Choroid plexus epithelial cell (primary cell): ENCODE results near the gene TEC.

ENCODE experiments used
- DNase-seq: peaks from one replicate; pipeline ENCODE4 v3.0.0-alpha.2; 2010; ENCODE audit warnings: low read depth
- H3K4me3 ChIP-seq: 2 replicates; pipeline ENCODE4 v1.5.1; 2011; ENCODE audit warnings: low read depth, mild to moderate bottlenecking, control low read depth, low read length, moderate library complexity
- CTCF ChIP-seq: conservative IDR thresholded peaks from 2 replicates; pipeline ENCODE4 v1.5.1; 2011; ENCODE audit warnings: low read depth, mild to moderate bottlenecking, control low read depth, inconsistent platforms, low read length, moderate library complexity

The TEC gene

GRCh38 chr4:48215977-48216376 is 53.7 kb downstream of the TEC start:
- no peak for TF ChIP-seq CTCF
- no peak for DNase-seq
- no peak overlapping the region for H3K4me3 ChIP-seq

DNA sequence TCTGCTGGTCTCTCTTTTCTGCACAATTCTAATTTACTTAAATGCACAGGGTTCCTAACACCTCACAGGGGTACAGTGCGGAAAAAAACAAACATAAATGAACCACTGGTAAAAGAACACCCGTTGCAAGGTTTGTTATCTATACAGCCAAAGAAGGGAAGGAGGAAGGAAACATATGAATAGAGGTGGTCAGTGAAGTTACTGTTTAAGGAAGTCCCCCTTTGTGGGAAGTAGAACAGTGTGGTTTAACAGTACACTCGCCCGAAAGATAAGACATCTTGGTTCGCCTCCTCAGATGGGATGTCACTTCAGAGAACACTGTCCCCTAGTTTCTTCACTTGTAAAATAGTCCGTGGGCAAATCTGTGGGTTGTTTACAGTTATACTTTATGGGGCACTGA is 57.5 kb downstream of the TEC start:
- TF ChIP-seq CTCF, result no peak
- no peak overlapping the region for H3K4me3 ChIP-seq
- DNase-seq, result no peak

DNA sequence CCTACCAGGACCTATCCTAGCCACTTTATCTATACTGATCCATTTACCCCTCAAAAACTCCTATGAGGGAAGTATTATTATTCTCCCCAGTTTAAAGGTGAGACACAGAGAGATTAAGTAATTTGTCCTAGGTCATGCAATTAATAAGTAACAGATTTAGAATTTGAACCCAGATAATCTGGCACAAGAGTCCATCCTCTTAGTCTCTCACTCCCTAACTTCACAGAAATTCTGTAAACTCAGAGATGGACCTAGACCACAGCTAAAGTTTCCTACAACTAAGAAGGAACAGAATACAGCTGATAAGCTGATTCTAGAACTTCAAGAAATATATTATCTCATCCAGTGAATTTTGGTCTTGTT is 58.7 kb downstream of the TEC start:
- no peak overlapping the region for H3K4me3 ChIP-seq
- TF ChIP-seq CTCF, result no peak
- no peak for DNase-seq

- TF ChIP-seq CTCF, result no peak
- no peak for DNase-seq
- no peak overlapping the region for H3K4me3 ChIP-seq
Measured at GRCh38 chr4:48205626-48206025, 64.0 kb downstream of the TEC start.

DNA sequence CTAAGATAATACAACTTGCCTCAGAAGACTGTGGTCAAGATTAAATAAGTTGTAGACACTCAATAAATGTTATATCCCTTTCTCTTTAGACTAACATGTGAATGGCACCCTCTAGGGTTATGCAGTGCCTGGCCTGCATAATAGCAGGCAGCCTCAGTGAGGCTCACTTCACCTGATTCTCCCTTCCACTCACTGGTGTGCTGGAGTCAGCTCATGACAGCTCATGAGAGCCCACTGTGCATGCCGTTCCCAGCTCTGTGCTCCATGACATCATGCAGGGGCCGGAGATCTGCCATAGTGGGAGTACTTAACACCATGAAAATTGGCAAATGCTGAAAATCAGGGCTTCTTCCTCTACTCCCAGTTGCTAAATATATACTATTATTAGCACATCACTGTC is 64.5 kb downstream of the TEC start:
- H3K4me3 ChIP-seq, result no peak overlapping the region
- DNase-seq, result peak; percentile 23
- no peak for TF ChIP-seq CTCF

GRCh38 chr4:48203819-48204218 is 65.8 kb downstream of the TEC start:
- no peak for DNase-seq
- no peak overlapping the region for H3K4me3 ChIP-seq
- no peak for TF ChIP-seq CTCF

DNA sequence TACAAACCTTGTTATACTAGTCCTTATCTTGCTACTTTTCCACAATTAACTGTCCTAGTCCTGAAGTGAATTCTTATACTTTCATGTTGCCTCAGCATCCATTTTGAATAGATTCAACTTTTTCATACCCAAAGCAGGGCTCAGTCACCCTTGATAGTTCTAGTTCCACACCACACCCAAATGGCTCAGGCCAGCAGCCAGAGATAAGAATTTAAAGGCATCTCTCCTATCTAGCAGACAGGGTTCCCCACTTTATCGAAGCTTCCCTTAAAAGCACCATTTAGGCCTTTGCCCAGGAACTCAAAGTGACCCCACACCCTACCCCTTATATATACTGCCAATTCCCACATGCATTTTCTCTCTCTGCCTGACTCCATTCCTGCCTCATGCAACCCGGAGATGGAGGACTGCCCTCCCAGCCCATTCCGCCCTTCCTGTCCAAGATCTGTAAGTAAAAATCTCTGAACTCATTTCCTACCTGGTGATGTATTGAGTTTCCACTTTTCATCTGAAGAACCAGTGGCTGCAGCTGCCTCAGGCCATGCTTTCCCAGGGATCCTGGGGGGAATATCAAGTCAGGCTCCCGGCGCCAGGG is 71.9 kb downstream of the TEC start:
- DNase-seq, result no peak
- H3K4me3 ChIP-seq, result no peak overlapping the region
- TF ChIP-seq CTCF, result no peak
